GM18951 (cell line): ENCODE measurements around the gene CCDC63.

Experiments used
- POLR2A ChIP-seq: IDR thresholded peaks from 4 replicates; pipeline ENCODE4 v1.6.1; 2011; ENCODE audit warnings: mild to moderate bottlenecking; ENCODE audit not compliant: insufficient read length, insufficient read depth; ENCODE audit errors: extremely low read depth
- in situ Hi-C: fragments of 300-500 bp; cut with MboI; formaldehyde crosslinking; loops from one replicate; pipeline ENCODE4 v1.12.0; 2022; ENCODE audit warnings: low sequenced_read_pairs, mixed read lengths, inconsistent platforms; ENCODE audit not compliant: unreplicated experiment

CCDC63 gene

GRCh38 chr12:110923692-110924334, 77.0 kb downstream of the CCDC63 start:
- in situ Hi-C loops = no loop called here
- no peak for TF ChIP-seq POLR2A

DNA sequence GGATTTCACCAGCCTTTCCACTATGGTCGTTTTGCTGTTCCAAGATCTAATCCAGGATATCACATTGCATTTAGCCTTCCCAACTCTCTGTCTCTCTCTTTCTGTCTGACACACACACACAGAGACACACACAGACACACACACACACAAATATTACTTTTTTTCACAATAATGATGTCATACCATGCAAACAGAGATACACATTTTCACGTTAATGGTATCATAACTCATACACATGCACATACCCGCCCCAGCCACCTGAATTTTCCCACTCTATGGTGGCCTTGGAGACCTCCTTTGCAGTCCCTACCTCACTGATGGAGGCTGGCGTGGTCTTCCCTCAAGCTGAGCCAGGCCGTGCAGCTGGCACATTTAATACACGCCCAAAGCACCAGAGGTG, 80.8 kb downstream of the CCDC63 start:
- TF ChIP-seq POLR2A = no peak
- in situ Hi-C loops = no loop called here

- in situ Hi-C loops = no loop called here
- no peak for TF ChIP-seq POLR2A
Measured at GRCh38 chr12:110928700-110929099, 81.9 kb downstream of the CCDC63 start.

- in situ Hi-C loops = no loop called here
Measured at GRCh38 chr12:110929818-110930217, 83.0 kb downstream of the CCDC63 start.

GRCh38 chr12:110930348-110931314, 83.8 kb downstream of the CCDC63 start:
- TF ChIP-seq POLR2A = no peak
- in situ Hi-C loops = no loop called here

More at GRCh38 chr12:110929818-110930217, 83.0 kb downstream of the CCDC63 start:
- TF ChIP-seq POLR2A = no peak

GRCh38 chr12:110931315-110931728, 84.5 kb downstream of the CCDC63 start:
- in situ Hi-C loops = no loop called here

DNA sequence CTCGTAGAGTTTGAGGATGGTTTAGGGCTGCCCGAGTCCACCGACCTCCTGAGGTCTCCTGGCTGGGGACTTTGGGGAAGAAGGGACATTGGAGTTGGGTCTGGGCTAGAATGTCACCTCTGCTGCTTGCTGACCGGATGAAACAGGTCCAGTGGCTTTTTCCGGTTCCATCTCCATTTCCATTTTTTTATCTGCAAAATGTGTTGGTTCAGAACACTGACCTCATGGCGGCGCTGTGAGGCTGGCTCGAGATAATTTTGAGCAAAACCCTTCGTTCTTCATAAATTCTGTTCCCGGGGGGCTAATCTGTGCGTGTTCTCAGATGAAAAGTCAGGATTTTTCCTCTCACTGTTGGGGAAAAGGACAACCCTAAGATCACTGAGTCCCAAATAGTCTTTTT, 85.3 kb downstream of the CCDC63 start:
- TF ChIP-seq POLR2A = no peak
- in situ Hi-C loops = no loop called here

More at GRCh38 chr12:110931315-110931728, 84.5 kb downstream of the CCDC63 start:
- no peak for TF ChIP-seq POLR2A

DNA sequence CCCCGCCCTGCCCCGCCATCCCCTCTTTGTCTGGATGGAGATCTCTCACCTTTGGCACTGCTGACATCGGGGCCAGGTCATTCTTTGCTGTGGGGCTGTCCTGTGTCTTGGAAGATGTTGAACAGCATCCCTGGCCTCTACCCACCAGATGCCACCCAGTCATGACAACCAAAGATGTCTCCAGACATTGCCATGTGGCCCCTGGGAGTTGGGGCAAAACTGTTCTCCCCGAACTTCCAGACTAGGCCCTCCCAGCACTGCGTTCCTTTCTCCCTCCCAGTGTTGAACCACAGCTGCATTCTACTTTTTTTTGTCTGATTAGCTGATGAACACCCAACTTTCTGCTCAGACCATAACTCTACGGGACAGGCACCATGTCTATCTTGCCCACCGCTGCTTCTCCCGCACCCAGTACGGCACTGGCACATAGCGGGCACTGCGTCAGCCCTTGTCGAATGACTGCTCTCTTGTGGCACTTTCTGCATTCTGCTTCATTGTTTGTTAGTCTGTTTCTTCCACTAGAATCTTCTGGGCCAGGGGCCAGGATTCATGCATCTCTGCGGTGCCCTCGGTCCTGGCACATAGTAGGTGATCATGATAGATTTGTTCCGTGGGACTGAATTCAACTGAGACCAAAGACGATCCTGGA, 86.7 kb downstream of the CCDC63 start:
- in situ Hi-C loops = no loop called here
- TF ChIP-seq POLR2A = no peak

DNA sequence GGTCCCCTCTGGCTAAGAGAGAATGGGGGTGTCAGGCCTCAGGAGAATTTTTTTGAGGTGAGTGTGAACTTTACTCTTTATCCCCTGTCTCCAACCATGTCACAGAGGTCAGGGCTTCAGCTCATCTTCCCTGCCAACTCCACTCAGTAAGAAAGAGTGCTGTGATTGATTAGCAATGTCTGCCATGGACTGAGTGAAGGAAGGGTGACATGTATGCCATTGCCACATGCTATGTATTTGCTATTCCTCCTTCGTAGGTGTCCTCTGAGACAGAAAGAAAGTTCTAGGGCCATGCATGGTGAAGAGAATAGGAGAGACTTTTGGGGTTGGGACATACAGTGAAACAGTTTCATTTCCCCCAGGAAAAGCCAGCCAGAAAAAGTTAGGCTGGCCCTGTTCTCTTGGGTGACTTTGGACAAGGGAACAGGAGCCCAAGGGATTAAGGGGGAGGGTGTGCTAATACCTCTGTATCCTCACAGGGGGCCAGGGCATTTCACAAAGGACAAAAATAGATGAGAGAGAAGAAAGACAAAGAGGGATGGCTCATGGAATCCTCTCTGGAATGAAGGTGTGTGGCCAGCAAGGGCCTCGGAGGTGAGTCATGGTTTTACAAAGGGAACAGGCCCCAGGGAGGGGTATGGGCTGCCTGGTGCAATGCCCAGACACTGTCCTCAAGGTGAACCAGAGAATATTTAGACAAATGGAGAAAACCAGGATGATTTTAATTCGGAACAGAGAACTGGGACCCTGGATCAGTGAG, 87.5 kb downstream of the CCDC63 start:
- TF ChIP-seq POLR2A = no peak
- in situ Hi-C loops = no loop called here

GRCh38 chr12:110935588-110935987, 88.8 kb downstream of the CCDC63 start:
- TF ChIP-seq POLR2A = no peak
- in situ Hi-C loops = no loop called here

DNA sequence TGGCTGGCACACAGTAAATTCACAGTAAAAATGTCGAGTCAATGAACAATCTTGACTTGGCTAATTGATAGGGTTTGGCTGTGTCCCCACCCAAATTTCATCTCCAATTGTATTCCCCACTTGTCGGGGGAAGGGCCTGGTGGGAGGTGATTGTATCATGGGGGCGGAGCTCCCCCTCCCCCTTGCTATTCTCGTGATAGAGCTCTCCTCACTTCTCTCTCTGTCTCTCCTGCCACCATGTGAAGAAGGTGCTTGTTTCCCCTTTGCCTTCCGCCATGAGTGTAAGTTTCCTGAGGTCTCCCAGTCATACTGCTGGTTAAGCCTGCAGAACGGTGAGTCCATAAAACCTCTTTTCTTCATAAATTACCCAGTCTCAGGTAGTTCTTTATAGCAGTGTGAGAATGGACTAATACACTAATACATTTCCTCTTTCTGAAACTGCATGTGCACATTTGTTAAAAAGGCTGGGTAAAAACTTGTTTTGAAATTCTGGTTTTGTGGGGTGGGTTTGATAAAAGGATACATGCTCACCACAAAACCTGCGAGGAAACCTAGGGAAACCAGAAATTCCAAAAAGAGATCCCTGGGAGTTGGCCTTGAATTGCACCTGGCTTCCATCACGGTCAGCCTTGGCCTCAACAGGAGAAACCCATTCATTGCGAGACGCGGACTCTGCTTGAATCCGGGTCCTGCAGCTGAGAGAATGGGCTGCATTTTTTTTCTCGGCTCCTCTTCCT, 89.7 kb downstream of the CCDC63 start:
- in situ Hi-C loops = no loop called here
- TF ChIP-seq POLR2A = no peak

GRCh38 chr12:110937104-110937641, 90.4 kb downstream of the CCDC63 start:
- in situ Hi-C loops = no loop called here
- no peak for TF ChIP-seq POLR2A

DNA sequence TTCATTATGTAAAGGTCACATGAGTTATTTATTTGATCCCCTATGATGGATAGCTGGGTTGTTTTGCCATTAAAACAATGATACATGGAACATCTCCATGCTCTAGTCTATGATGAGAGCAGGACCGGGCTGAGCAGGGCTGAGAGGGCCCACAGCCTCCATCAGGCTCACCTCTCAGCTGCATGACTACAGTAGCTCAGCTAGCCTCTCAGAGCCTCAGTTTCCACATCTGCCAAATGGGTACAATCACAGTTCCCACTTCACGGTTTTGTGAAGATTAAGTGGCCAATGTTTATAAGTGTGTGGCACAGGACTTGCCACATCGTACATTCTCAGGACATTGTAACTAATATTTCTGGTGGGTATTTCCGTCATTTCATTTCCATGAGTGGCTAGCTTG, 93.5 kb downstream of the CCDC63 start:
- TF ChIP-seq POLR2A = no peak
- in situ Hi-C loops = no loop called here
